ENCODE measurements around the gene IPPK. TPM values are rescaled to one million over a fixed set of nuclear protein-coding genes. Genes with fewer than 3 reads are reported as not detected.

IPPK gene
- total RNA-seq, 2 donors from 2014 or later = 10.3 to 14.0 TPM

DNA sequence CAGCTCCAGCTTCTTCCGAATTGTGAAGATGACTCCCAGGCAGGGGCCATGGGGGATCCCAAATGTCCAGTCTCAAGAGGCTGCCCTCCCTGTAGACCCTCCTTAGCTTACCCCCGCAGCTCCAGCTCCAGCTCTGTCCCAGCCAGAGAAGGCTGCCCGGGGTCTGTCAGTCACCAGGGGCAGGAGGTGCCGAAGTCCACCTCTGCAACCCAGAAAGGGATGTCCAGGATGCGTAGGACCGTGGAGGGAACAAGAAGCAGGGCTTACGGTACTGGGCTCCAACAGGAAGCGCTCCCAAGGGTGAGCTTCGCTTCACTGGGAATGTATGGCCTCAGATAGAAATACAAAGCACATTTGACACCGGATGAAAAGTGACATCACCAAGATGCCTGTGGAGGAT lies 6.0 kb downstream of the IPPK start:
- Histone ChIP-seq H3K27ac (no peak overlapping the region), H3K36me3 (no peaks in the 10 kb centered on the region), H3K27me3 (replicated peaks; ENCODE audit: insufficient read depth) (no peaks in the 10 kb centered on the region), H3K9me3 (no peaks in the 10 kb centered on the region), H3K4me3 (no peak overlapping the region), H3K4me1 (replicated peaks) (peaks cover 6% of the 10 kb centered on the region)
- no peak for DNase-seq (ENCODE audit: low spot score)
- intact Hi-C loops (cut with DNase I) = no loop called here
- 94% methylated on average over 10 of the region's 10 CpGs for WGBS
- TF ChIP-seq POLR2AphosphoS5 (IDR thresholded peaks at IDR 0.05) (no peak), POLR2A (IDR thresholded peaks at IDR 0.05) (no peak)
- TF ChIP-seq, protein P1, sequence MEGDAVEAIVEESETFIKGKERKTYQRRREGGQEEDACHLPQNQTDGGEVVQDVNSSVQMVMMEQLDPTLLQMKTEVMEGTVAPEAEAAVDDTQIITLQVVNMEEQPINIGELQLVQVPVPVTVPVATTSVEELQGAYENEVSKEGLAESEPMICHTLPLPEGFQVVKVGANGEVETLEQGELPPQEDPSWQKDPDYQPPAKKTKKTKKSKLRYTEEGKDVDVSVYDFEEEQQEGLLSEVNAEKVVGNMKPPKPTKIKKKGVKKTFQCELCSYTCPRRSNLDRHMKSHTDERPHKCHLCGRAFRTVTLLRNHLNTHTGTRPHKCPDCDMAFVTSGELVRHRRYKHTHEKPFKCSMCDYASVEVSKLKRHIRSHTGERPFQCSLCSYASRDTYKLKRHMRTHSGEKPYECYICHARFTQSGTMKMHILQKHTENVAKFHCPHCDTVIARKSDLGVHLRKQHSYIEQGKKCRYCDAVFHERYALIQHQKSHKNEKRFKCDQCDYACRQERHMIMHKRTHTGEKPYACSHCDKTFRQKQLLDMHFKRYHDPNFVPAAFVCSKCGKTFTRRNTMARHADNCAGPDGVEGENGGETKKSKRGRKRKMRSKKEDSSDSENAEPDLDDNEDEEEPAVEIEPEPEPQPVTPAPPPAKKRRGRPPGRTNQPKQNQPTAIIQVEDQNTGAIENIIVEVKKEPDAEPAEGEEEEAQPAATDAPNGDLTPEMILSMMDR (IDR thresholded peaks at IDR 0.05) = no peak

DNA sequence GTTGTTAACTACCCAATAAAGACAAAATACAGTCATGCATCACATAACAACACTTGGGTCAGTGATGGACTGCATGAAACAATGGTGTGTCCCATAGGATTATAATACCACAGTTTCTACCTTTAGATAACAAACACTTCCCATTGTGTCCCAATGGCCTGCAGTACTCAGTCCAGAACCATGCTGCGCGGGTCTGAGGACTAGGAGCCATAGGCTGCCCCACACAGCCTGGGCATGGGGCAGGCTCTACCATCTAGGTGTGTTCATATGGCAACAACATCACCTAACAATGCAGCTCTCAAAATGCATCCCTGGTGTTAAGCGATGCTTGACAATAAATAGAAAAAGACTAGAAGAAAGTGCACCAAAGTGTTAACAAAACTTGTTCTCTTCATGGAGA lies 6.8 kb downstream of the IPPK start:
- Histone ChIP-seq H3K4me3 (no peak overlapping the region), H3K36me3 (no peaks in the 10 kb centered on the region), H3K4me1 (replicated peaks) (peaks cover 6% of the 10 kb centered on the region), H3K27ac (no peak overlapping the region), H3K27me3 (replicated peaks; ENCODE audit: insufficient read depth) (no peaks in the 10 kb centered on the region), H3K9me3 (no peaks in the 10 kb centered on the region)
- intact Hi-C loops (cut with DNase I) = no loop called here
- 97% methylated on average over 3 of the region's 3 CpGs for WGBS
- DNase-seq (ENCODE audit: low spot score) = no peak
- no peak for TF ChIP-seq POLR2A (IDR thresholded peaks at IDR 0.05)
- TF ChIP-seq, protein P1 (IDR thresholded peaks at IDR 0.05) = no peak
- no peak for TF ChIP-seq POLR2AphosphoS5 (IDR thresholded peaks at IDR 0.05)

DNA sequence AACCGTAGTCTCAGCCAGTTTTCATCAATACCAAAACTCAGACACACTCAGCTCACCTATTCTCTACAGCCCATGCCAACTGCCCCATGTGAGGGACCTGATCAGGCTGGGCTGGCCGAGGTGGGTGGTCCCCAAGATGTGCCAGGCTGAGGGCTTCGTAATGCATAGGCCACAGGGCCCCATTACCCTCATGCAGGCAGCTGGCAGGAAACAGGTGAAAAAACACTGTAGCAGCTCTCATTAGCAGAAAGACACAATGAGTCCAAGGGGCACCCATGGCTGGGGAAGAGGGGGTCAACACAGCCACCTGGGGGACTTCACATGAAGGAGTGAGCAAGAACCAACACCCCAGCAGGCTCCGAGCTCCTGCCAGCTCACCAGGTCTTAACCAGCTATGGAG lies 8.2 kb downstream of the IPPK start:
- no peaks in the 10 kb centered on the region for H3K9me3 ChIP-seq
- no peak overlapping the region for H3K27ac ChIP-seq
- H3K36me3 ChIP-seq = no peaks in the 10 kb centered on the region
- TF ChIP-seq, protein P1 (IDR thresholded peaks at IDR 0.05) = no peak
- TF ChIP-seq POLR2A (IDR thresholded peaks at IDR 0.05) (no peak), POLR2AphosphoS5 (IDR thresholded peaks at IDR 0.05) (no peak)
- intact Hi-C loops (cut with DNase I) = no loop called here
- H3K27me3 ChIP-seq (replicated peaks; ENCODE audit: insufficient read depth) = no peaks in the 10 kb centered on the region
- H3K4me3 ChIP-seq = no peak overlapping the region
- H3K4me1 ChIP-seq (replicated peaks) = peaks cover 6% of the 10 kb centered on the region
- no peak for DNase-seq (ENCODE audit: low spot score)
- 92% methylated on average over 4 of the region's 4 CpGs for WGBS

DNA sequence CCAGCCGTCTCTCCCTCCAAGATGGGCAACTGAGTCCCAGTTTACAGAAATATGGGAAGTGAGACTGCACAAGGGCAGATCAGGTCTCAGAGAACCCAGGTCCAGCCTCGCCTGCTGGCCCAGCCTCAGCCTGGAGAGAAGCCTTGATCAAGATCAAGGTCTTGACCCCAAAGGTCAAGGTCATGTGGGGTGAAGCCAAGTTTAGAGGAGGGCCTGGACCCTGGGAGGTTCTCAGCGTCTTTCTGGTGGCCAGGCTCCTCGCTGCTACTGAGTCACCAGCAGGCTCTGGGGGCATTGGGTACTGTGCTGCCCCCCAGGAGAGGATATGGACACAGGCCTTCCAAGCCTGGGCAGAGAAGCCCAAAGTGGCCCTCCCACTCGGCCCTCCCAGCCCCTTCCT lies 8.8 kb downstream of the IPPK start:
- Histone ChIP-seq H3K27ac (no peak overlapping the region), H3K4me1 (replicated peaks) (no peaks in the 10 kb centered on the region), H3K36me3 (no peaks in the 10 kb centered on the region), H3K9me3 (no peaks in the 10 kb centered on the region), H3K27me3 (replicated peaks; ENCODE audit: insufficient read depth) (no peaks in the 10 kb centered on the region), H3K4me3 (no peak overlapping the region)
- no peak for TF ChIP-seq POLR2A (IDR thresholded peaks at IDR 0.05)
- TF ChIP-seq POLR2AphosphoS5 (IDR thresholded peaks at IDR 0.05) = no peak
- TF ChIP-seq, protein P1 (IDR thresholded peaks at IDR 0.05) = no peak
- intact Hi-C loops (cut with DNase I) = no loop called here
- 91% methylated on average over 5 of the region's 5 CpGs for WGBS
- DNase-seq (ENCODE audit: low spot score) = no peak

DNA sequence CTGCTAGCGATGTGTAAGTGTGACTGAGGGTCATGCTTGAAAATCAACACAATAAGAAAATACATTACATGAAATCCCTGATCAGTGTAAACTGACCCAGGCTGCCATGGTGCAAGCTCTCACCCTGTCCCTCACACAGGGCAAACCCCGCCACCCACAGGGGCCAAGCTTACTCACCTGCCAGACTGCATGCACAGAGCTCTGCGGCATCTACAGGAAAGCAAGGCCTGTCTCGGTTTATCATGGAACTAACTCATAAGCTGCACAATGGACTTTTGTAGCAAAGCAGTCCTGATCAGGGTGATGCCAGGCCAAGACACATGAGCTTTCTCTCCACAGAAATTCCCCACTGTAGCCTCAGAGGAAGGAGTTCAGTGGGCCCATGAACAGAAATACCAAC lies 9.7 kb downstream of the IPPK start:
- no peaks in the 10 kb centered on the region for H3K27me3 ChIP-seq (replicated peaks; ENCODE audit: insufficient read depth)
- H3K36me3 ChIP-seq = no peaks in the 10 kb centered on the region
- peaks cover 2% of the 10 kb centered on the region for H3K4me1 ChIP-seq (replicated peaks)
- no peak overlapping the region for H3K4me3 ChIP-seq
- 83% methylated on average over 4 of the region's 4 CpGs for WGBS
- TF ChIP-seq, protein P1 (IDR thresholded peaks at IDR 0.05) = no peak
- no peak for TF ChIP-seq POLR2AphosphoS5 (IDR thresholded peaks at IDR 0.05)
- no peak for TF ChIP-seq POLR2A (IDR thresholded peaks at IDR 0.05)
- H3K9me3 ChIP-seq = no peaks in the 10 kb centered on the region
- H3K27ac ChIP-seq = no peak overlapping the region
- DNase-seq (ENCODE audit: low spot score) = no peak
- intact Hi-C loops (cut with DNase I) = no loop called here

Measured in prostate gland (tissue), 2 donors.